ENCODE results near the gene ZNF423. TPM values are rescaled to one million over a fixed set of nuclear protein-coding genes. Genes with fewer than 3 reads are reported as not detected.

Gene ZNF423
- total RNA-seq, 4 donors from 2014 or later: 0.67 to 3.7 (median 2.2) TPM

DNA sequence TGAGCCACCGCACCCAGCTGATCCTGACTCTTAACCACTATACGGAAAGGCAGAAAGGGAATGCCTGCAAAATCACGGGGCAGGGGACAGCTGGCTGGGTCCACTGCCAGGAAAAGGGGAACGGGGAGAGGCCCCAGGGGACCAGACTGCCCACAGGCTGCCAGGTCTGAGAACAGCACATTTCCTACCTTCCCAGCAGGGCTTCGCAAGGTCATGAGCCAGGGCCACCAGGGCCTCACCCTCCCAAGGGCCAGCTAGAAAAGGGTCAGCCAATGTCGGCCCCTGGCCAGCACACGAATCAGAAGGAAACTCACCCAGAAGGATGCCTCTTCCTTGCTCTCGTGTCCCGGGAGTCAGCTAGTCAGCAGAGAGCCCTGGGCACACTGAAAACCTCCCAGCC is 118.4 kb downstream of the ZNF423 start:
- intact Hi-C loops (cut with DNase I; ENCODE audit: low total_unique reads): no loop called here
- no peak for DNase-seq (ENCODE audit: low spot score in 2 of 2)
- TF ChIP-seq POLR2A (IDR thresholded peaks at IDR 0.05): no peak
- TF ChIP-seq, protein P1, sequence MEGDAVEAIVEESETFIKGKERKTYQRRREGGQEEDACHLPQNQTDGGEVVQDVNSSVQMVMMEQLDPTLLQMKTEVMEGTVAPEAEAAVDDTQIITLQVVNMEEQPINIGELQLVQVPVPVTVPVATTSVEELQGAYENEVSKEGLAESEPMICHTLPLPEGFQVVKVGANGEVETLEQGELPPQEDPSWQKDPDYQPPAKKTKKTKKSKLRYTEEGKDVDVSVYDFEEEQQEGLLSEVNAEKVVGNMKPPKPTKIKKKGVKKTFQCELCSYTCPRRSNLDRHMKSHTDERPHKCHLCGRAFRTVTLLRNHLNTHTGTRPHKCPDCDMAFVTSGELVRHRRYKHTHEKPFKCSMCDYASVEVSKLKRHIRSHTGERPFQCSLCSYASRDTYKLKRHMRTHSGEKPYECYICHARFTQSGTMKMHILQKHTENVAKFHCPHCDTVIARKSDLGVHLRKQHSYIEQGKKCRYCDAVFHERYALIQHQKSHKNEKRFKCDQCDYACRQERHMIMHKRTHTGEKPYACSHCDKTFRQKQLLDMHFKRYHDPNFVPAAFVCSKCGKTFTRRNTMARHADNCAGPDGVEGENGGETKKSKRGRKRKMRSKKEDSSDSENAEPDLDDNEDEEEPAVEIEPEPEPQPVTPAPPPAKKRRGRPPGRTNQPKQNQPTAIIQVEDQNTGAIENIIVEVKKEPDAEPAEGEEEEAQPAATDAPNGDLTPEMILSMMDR (IDR thresholded peaks at IDR 0.05): no peak
- WGBS, 2 donors: 83 to 93% methylated on average over 8 to 9 of the region's 9 CpGs
- no peak overlapping the region for H3K4me3 ChIP-seq (ENCODE audit: low read depth, poor library complexity, severe bottlenecking)

DNA sequence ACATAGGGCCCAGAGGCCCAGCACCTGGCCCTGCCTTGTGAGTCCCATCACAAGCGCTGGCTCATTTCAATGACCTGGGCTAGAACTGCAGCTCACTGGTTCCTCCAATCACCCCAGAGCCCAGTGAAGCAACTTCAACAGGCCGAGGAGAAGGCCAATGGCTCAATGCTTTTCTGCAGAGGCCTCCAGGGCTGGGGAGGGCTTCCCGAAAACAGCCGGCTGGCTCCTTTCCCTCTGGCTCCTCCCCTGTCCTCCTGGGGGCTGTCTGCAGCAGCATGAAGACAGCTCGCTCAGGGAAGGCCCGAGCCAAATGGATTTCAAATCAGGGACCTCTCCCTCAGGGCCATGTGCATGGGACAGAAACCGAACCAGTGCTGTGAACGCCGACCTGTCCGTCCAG is 121.6 kb downstream of the ZNF423 start:
- 69 to 85% methylated on average over 8 to 9 of the region's 10 CpGs for WGBS, 2 donors
- no peak for TF ChIP-seq POLR2A (IDR thresholded peaks at IDR 0.05)
- TF ChIP-seq, protein P1 (IDR thresholded peaks at IDR 0.05): no peak
- intact Hi-C loops (cut with DNase I; ENCODE audit: low total_unique reads): no loop called here
- DNase-seq (ENCODE audit: low spot score in 2 of 2): no peak
- H3K4me3 ChIP-seq (ENCODE audit: low read depth, poor library complexity, severe bottlenecking): no peak overlapping the region

DNA sequence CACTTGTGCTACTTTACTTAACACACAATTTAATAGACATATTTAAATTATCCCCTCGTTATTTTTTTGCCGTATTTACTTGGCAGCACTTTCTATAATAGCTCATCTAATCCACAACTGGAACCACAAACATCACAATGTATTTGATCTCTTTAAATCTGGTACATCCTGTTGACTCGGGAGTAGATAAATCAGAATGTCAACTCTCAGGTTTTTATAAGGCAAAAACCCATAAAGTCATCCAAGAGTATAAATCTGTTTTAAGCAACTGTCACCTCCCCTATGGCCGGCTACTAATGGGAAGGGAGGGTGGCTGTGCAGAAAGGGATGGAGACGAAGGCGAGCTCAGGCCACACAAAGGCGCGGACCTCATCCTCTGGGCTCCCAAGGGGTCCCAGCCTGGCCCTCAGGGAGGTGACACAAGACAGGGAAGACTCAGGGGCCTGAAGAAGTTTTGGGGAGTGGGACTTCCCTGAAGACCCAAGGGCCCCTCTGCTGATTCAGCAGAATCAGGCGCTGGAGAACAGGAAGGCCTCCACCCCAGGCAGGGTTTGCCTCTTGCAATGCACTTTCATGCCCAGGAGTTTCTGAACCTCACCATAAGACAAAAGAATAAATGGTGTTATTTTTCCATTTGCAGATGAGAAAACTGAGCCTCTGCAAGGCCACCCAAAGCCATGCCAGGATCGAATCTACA is 122.5 kb downstream of the ZNF423 start:
- TF ChIP-seq POLR2A (IDR thresholded peaks at IDR 0.05): no peak
- TF ChIP-seq, protein P1 (IDR thresholded peaks at IDR 0.05): no peak
- intact Hi-C loops (cut with DNase I; ENCODE audit: low total_unique reads): no loop called here
- H3K4me3 ChIP-seq (ENCODE audit: low read depth, poor library complexity, severe bottlenecking): no peak overlapping the region
- WGBS, 2 donors: 76 to 77% methylated on average over 10 of the region's 10 CpGs
- DNase-seq (ENCODE audit: low spot score in 2 of 2): no peak

DNA sequence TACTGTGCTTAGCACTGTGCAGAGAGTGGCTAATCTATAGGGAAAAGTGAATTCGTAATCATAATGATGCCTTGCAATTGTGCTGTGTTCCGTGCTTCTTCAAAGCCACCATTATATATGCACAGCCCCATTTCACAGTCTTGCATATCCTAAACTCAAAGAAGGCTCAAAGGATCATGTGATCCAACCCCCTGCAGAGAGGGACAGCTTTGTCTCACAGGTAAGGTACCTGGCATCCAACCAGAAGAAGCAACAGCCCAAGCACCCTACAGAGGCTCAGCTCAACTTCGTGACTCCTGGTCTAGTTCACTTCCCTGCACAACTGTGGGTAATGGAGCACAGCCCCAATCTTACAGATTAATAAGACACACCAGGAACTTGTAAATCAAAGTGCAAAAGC is 124.0 kb downstream of the ZNF423 start:
- TF ChIP-seq, protein P1 (IDR thresholded peaks at IDR 0.05): no peak
- no peak for TF ChIP-seq POLR2A (IDR thresholded peaks at IDR 0.05)
- intact Hi-C loops (cut with DNase I; ENCODE audit: low total_unique reads): no loop called here
- H3K4me3 ChIP-seq (ENCODE audit: low read depth, poor library complexity, severe bottlenecking): no peak overlapping the region
- no peak for DNase-seq (ENCODE audit: low spot score in 2 of 2)
- WGBS, 2 donors: 95% methylated on average over 3 of the region's 3 CpGs

DNA sequence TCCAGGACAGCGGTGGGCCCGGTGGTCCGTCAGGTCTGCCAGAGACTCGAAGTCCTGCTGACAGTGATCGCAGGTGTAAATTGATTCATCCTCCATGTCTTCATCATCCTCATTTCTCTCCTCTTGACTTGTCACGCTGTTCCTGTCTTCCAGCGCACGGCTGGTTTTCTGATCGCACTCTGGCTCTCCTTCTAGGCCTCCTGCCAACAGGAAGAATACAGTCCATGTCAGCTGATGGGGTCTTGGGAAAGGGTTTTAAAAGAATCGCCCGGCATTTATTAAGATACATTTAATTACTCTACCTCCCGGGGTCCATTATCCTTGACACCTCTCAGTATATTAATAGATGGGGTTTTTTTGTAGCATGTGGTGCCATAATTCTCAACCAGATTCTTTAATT is 125.1 kb downstream of the ZNF423 start:
- no peak overlapping the region for H3K4me3 ChIP-seq (ENCODE audit: low read depth, poor library complexity, severe bottlenecking)
- DNase-seq (ENCODE audit: low spot score in 2 of 2): no peak
- WGBS, 2 donors: 92% methylated on average over 12 of the region's 12 CpGs
- TF ChIP-seq POLR2A (IDR thresholded peaks at IDR 0.05): no peak
- TF ChIP-seq, protein P1 (IDR thresholded peaks at IDR 0.05): no peak
- intact Hi-C loops (cut with DNase I; ENCODE audit: low total_unique reads): no loop called here

DNA sequence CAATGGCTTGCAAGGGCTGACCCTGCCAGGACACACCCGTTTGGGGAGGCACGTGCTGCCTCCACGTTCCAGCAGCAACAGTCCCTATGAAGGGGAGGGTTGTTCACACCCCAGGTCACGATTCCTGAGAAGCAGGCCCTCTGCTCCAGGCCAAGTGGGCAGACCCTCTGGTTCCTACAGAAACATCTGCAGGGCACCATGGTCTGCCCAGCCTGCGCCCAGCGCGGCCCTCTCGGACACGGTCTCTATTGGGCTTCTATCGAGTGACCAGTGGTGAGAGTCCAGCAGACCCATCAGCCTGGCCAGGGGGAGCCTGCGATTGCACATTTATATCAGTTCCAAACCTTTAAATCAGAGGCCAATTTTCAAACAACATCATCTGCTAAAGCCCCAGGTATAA is 128.3 kb downstream of the ZNF423 start:
- intact Hi-C loops (cut with DNase I; ENCODE audit: low total_unique reads): no loop called here
- H3K4me3 ChIP-seq (ENCODE audit: low read depth, poor library complexity, severe bottlenecking): no peak overlapping the region
- WGBS, 2 donors: 89% methylated on average over 11 of the region's 11 CpGs
- no peak for DNase-seq (ENCODE audit: low spot score in 2 of 2)
- no peak for TF ChIP-seq POLR2A (IDR thresholded peaks at IDR 0.05)
- TF ChIP-seq, protein P1 (IDR thresholded peaks at IDR 0.05): no peak

All from lower leg skin (tissue), 4 donors.